ENCODE measurements around the gene BEST1.

BEST1 gene

GRCh38 chr11:61916737-61917333 is 33.3 kb upstream of the BEST1 start:
- no peak for DNase-seq (ENCODE audit: low read depth)
- no peak for TF ChIP-seq CTCF (IDR thresholded peaks at IDR 0.05; ENCODE audit: insufficient read depth, low read depth, low read length, missing control alignments)
- no peak overlapping the region for H3K4me3 ChIP-seq (ENCODE audit: low read length)

GRCh38 chr11:61917334-61918109 is 32.6 kb upstream of the BEST1 start, which contains the start of gene RAB3IL1:
TSS of gene RAB3IL1 (minus strand) at chr11:61917566. CDS start at chr11:61917367, 199 bp downstream.
- H3K4me3 ChIP-seq (ENCODE audit: low read length): peak within 1 kb of the TSS; percentile 34
- no peak for DNase-seq (ENCODE audit: low read depth)

DNA sequence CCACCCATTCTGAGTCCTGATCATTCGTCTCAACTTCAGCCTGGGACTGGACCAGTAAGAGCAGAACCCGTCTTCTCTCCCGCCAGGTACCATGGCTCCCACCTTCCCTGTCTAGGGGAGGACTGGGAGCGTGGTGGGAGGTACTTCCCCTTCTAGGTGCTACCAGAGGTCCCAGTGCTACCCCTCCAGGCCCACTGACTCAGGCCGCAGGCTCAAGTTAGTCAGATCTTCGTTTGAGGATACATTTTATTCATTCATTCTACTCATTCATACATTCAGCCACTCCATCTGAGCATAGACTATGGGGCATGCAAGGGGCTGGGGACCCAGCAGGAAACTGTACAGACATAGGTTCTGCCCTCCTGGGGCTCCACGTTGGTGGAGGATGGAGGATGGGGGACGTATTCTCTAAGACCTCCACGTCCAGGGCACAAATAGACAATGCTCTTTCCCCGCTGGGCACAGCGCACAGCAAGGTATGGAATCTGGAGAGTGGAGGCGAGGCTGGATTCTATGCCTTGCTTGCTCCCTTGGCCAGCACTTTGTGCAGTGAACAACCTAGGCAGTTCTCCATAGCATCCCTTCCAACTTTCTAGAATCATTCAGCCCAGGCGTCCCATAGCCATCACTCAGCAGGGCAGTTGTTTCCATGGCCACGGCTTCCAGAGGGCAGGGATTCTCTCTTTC is 31.8 kb upstream of the BEST1 start:
- no peak for DNase-seq (ENCODE audit: low read depth)
- no peak overlapping the region for H3K4me3 ChIP-seq (ENCODE audit: low read length)
- no peak for TF ChIP-seq CTCF (IDR thresholded peaks at IDR 0.05; ENCODE audit: insufficient read depth, low read depth, low read length, missing control alignments)

More at GRCh38 chr11:61917334-61918109, 32.6 kb upstream of the BEST1 start, which contains the start of gene RAB3IL1:
- TF ChIP-seq CTCF (IDR thresholded peaks at IDR 0.05; ENCODE audit: insufficient read depth, low read depth, low read length, missing control alignments): no peak

DNA sequence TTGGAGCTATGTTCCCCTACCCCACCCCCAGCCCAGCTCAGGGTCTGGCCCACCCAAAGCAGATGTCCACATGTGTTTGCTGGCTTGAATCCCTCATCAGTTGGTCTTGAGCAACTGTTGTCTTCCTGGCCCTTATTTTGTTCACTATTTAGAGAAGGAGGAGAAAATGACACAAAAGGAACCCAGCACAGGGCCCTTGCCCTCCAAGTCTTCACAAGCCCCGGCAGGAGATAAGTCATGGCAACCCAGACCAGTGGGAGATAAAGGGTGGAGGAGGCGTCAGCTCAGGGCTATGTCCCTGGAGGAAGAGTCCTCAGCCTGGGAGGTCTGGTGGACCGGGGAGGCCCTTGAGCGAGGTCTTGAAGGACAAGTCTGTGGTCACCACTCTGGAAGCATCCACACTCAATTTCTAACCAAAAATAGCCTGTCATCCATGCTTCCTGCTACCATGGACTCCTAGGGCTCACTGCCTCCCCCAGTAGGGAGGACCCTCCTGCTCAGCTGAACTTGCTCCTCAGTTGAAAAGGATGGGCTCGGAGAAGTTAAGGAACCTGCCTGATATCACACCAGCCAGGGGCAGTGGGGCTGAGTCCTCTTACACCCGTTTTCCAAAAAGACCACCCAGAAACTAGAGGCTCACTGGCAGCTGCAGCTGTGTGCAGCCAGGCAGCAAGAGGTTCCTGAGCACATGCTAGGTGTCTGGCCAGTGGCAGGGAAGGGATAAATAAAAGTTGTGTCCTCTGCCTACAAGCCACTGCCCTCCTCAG is 31.0 kb upstream of the BEST1 start:
- no peak overlapping the region for H3K4me3 ChIP-seq (ENCODE audit: low read length)
- DNase-seq (ENCODE audit: low read depth): no peak
- TF ChIP-seq CTCF (IDR thresholded peaks at IDR 0.05; ENCODE audit: insufficient read depth, low read depth, low read length, missing control alignments): no peak

DNA sequence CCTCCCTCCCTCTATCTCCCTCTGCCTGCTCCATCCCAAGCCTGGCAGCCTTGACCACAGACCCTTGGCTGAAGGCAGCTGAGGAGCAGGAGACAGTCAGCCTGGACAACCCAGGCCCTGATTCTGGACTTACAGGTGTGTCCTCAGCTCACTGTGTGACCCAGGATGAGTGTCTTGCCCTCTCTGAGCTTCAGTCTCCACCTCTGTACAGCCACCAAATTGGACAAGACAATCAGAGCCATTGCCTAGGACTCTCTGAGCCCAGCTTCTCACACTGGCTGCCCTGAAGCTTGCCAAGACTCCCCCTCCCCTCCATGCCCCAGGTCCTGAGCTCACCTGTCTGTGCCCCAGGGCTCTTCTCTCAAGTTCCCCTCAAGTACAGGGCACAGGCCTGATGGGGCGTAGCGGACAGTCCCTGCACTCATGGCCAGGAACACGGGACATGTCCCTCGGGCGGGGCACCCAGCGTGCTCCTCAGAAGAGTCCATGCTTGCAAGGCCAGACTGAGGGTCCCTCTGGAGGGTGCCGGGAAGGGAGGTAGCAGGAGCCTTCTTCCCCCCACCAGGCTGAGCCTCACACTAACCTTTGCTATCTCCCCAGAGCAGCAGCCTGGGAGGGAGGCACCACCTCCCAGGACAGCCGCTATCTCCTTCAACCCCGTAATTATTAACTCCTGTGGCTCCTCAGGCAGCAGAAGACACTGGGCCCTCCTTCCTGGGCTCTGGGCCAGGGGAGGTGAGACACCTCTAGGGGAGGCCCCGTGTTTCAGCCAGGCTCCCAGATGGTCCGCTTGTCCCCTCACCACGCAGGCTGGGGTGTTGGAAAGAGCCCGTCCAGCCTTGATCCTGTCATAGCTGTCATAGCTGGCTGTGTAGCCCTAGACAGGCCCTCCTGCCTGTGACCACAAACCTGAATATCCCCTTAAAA is 30.2 kb upstream of the BEST1 start:
- no peak for DNase-seq (ENCODE audit: low read depth)
- no peak overlapping the region for H3K4me3 ChIP-seq (ENCODE audit: low read length)
- no peak for TF ChIP-seq CTCF (IDR thresholded peaks at IDR 0.05; ENCODE audit: insufficient read depth, low read depth, low read length, missing control alignments)

DNA sequence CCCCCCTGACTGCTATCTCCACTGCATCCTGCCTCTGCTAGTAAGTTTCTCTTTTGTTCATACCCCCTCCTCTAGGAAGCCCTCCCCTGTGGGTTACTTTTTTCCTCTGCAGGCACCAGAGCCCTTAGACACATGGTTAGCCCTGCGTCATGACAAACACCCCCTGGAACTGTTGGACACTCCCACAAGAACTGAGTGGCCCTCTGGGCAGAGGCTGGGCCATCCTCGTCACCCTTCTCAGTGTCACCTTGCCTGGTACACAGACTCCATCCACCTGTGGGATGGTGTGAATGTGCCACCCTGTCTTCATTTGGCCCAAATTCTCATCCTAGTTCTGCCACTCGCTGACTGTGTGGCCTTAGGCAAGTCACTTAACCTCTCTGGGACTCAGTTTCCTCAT is 28.7 kb upstream of the BEST1 start:
- DNase-seq (ENCODE audit: low read depth): no peak
- H3K4me3 ChIP-seq (ENCODE audit: low read length): no peak overlapping the region
- no peak for TF ChIP-seq CTCF (IDR thresholded peaks at IDR 0.05; ENCODE audit: insufficient read depth, low read depth, low read length, missing control alignments)
